GM13977 (cell line): ENCODE results near the gene KHNYN.

Experiments used
- DNase-seq: peaks from one replicate; pipeline ENCODE4 v3.0.0; 2012; ENCODE audit warnings: low spot score
- in situ Hi-C: fragments of 300-500 bp; cut with MboI; formaldehyde crosslinking; loops from one replicate; pipeline ENCODE4 v1.12.0; 2022; ENCODE audit warnings: low sequenced_read_pairs, low pct_unique_long_range_greater_than_20kb, mixed read lengths, inconsistent platforms; ENCODE audit not compliant: unreplicated experiment
- TF ChIP-seq, protein P1 (sequence below): IDR thresholded peaks from 2 replicates; pipeline ENCODE4 v1.5.1; 2012; ENCODE audit warnings: mild to moderate bottlenecking, control low read depth; ENCODE audit not compliant: insufficient read depth; ENCODE audit errors: extremely low read depth, missing control alignments

Gene KHNYN

DNA sequence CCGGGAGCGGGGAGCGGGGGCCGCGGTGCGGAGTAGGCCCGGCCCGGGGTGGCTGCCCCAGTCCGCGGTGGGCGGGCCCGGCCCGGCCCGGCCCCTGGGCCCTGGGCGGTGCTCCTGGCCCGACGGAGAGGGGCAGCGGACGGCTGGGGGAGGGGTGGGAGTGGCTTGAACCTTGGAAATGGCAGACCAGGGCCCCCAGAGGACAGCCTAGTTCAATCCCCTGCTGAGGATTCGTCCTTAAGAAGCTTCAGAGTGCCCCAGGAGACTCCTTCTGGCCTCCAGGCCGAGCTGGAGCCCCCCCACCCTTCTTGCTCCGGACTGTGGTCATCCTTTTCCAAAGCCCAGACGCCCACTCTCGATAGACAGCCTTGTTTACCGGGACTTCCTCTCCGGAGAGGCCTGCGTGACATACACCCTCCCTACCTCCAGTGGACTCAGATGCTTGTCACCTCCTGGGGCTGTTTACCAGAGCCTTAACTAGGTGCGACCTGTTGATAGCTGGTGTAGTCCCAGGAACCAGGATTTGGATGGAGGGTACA lies 458 bp downstream of the KHNYN start:
- TF ChIP-seq, protein P1, sequence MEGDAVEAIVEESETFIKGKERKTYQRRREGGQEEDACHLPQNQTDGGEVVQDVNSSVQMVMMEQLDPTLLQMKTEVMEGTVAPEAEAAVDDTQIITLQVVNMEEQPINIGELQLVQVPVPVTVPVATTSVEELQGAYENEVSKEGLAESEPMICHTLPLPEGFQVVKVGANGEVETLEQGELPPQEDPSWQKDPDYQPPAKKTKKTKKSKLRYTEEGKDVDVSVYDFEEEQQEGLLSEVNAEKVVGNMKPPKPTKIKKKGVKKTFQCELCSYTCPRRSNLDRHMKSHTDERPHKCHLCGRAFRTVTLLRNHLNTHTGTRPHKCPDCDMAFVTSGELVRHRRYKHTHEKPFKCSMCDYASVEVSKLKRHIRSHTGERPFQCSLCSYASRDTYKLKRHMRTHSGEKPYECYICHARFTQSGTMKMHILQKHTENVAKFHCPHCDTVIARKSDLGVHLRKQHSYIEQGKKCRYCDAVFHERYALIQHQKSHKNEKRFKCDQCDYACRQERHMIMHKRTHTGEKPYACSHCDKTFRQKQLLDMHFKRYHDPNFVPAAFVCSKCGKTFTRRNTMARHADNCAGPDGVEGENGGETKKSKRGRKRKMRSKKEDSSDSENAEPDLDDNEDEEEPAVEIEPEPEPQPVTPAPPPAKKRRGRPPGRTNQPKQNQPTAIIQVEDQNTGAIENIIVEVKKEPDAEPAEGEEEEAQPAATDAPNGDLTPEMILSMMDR: no peak
- in situ Hi-C loops: no loop called here
- DNase-seq: peak; percentile 90

DNA sequence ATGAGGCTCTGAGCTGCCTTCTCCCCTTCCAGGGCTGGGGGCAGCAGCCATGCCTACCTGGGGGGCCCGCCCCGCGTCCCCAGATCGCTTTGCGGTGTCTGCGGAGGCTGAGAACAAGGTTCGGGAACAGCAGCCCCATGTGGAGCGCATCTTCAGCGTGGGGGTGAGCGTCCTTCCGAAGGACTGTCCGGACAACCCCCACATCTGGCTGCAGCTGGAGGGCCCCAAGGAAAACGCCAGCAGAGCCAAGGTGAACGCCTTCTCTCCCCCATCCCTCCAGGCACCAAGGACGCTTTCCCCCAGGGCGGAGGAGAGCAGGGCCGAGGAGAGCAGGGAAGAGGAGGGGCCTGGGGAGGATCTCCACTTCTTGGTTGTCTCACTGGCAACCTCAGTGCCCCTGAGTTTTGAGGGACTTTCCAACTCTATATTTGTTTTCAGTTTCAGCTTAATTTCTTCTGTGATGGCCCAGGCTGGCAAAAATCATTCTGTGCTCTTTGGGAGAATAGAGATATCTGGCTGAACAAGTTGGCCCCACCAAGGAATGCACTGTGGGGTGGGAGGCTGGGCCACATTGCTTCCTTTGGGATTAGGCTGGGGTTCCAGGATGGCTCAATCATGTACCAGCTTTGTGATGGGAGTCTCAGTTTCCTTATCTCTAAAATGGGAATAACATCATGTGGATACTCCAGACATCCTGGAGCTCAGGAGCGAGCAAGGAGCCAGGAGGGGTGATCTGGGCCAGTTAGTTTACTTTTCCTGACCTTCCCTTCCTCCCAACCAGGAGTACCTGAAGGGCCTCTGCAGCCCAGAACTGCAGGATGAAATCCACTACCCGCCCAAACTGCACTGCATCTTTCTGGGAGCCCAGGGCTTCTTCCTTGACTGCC lies 1.2 kb downstream of the KHNYN start:
- peak; percentile 84 for DNase-seq
- TF ChIP-seq, protein P1: no peak
- in situ Hi-C loops: no loop called here

DNA sequence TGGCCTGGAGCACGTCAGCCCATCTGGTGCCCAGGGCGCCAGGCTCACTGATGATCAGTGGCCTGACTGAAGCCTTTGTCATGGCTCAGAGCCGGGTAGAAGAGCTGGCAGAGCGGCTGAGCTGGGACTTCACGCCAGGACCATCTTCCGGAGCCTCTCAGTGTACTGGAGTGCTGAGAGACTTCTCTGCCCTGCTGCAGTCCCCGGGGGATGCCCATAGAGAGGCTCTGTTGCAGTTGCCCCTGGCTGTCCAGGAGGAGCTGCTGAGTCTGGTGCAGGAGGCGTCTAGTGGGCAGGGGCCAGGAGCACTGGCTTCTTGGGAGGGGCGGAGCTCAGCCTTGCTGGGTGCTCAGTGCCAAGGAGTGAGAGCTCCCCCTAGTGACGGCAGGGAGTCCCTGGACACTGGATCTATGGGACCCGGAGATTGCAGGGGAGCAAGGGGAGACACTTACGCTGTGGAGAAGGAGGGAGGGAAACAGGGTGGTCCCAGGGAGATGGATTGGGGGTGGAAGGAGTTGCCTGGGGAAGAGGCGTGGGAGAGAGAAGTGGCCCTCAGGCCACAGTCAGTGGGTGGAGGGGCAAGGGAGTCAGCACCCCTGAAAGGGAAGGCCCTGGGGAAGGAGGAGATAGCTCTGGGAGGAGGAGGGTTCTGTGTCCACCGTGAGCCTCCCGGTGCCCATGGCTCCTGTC lies 2.0 kb downstream of the KHNYN start:
- TF ChIP-seq, protein P1: peak; percentile 98
- DNase-seq: peak; percentile 92
- in situ Hi-C loops: no loop called here

DNA sequence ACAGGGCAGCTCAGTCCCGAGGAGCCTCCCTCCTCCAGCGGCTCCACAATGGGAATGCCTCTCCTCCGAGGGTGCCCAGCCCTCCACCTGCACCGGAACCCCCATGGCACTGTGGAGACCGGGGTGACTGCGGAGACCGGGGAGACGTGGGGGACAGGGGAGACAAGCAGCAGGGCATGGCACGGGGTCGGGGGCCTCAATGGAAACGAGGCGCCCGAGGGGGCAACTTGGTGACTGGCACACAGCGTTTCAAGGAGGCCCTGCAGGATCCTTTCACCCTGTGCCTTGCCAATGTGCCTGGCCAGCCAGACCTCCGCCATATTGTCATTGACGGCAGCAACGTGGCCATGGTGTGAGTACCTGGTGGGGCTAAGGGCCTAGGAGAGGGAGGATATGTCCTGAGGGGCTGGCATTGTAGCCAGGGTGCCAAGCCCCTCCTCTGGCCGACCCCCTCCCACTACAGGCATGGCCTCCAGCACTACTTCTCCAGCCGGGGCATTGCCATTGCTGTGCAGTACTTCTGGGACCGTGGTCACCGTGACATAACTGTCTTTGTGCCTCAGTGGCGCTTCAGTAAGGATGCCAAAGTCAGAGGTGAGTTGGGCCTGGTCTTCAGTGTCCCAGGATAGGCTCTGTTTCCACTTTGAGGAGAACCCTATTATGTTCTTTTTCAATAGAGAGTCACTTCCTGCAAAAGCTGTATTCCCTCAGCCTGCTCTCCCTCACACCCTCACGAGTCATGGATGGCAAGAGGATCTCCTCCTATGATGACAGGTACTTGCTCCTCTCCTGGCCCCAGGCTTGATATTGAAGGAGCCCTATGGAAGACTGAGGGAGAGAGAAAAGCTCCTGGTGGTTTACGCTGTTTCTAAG lies 2.7 kb downstream of the KHNYN start:
- no peak for DNase-seq
- TF ChIP-seq, protein P1: no peak
- in situ Hi-C loops: no loop called here

DNA sequence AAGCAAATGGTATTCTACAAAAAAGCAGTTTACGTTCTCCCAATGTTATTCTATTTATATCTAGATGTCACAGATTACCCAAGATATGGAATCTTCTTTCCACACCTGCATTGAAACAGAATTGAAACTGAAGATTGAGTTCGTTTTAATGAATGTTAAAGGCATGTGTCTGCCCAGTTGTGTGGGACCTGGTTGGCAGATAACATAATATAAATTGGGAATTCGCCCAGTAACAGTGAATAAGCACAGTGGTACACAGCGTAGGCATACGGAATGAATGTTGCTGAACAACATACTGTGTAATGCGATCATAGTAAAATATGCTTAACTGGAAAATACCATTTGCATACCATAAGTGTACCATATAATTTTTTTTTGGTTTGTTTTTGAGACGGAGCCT lies 4.3 kb downstream of the KHNYN start:
- DNase-seq: no peak
- in situ Hi-C loops: no loop called here
- TF ChIP-seq, protein P1: no peak

DNA sequence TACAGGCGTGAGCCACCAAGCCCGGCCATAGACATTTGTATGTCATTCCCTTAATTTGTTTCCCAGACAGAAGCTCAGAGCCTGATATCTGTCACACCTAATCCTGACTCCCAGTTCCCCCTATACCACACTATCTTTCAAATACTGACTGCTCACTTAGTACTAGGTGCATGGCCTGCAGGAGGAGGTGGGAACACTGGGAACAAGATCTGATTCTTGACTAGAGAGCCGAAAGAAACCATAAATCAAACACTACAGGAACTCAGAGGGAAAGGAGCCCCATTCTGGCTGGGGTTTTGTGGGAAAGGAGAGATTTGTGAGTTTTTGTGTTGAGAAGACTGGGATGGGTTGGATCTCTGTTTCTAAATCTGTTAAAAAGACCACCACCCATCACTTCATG lies 4.9 kb downstream of the KHNYN start:
- TF ChIP-seq, protein P1: no peak
- no peak for DNase-seq
- in situ Hi-C loops: loop anchor here (5.0 kb wide), 1 partner anchor 102 kb away; no protein-coding TSS in a partner anchor
